ENCODE results near the gene MIB2.

GRCh38 chr1:1619917-1620361, 4.6 kb downstream of the MIB2 start:
- TF ChIP-seq POLR2A (IDR thresholded peaks at IDR 0.05; ENCODE audit: low read depth, low read length) (no peak), POLR2AphosphoS5 (IDR thresholded peaks at IDR 0.05; ENCODE audit: low read depth, low read length) (no peak), TAF1 (IDR thresholded peaks at IDR 0.05; ENCODE audit: low read depth, low read length) (no peak), POU2F2 (IDR thresholded peaks at IDR 0.05; ENCODE audit: low read depth, low read length) (no peak)

All from GM12891 (cell line).